HEK293T (cell line): Measurements from ENCODE around the gene CCSER1.

Source experiments
- ARNT ChIP-seq: fragments of 450-650 bp; IDR thresholded peaks from 2 replicates; pipeline ENCODE4 v1.6.1; 2017; ENCODE audit warnings: mild to moderate bottlenecking
- FOXK2 ChIP-seq: fragments of 450-650 bp; IDR thresholded peaks from 2 replicates; pipeline ENCODE4 v1.6.1; 2016; ENCODE audit warnings: mild to moderate bottlenecking
- FOXM1 ChIP-seq: fragments of 450-650 bp; IDR thresholded peaks from 2 replicates; pipeline ENCODE4 v1.6.1; 2017; ENCODE audit warnings: mild to moderate bottlenecking, borderline replicate concordance
- NFRKB ChIP-seq: fragments of 450-650 bp; IDR thresholded peaks from 2 replicates; pipeline ENCODE4 v1.6.1; 2016; ENCODE audit warnings: mild to moderate bottlenecking, moderate library complexity
- SP1 ChIP-seq: fragments of 450-650 bp; IDR thresholded peaks from 2 replicates; pipeline ENCODE4 v1.6.1; 2017

- TF ChIP-seq FOXM1 (no peak), ARNT (no peak), SP1 (no peak), FOXK2 (no peak), NFRKB (no peak)
Measured at GRCh38 chr4:90586799-90587198, 459.6 kb downstream of the CCSER1 start.
